Measurements from ENCODE around the gene LRWD1. TPM values are rescaled to one million over a fixed set of nuclear protein-coding genes. Genes with fewer than 3 reads are reported as not detected.

The LRWD1 gene
- total RNA-seq, 1 donor from 2014 or later: 19.2 TPM

GRCh38 chr7:102434039-102434486, 30.7 kb upstream of the LRWD1 start:
- Histone ChIP-seq H3K36me3 (peaks cover 4% of the 10 kb centered on the region), H3K27ac (peak overlapping the region; percentile 83), H3K27me3 (ENCODE audit: low read depth) (no peaks in the 10 kb centered on the region), H3K4me3 (peak overlapping the region; percentile 84), H3K9me3 (no peaks in the 10 kb centered on the region), H3K4me1 (peaks cover 30% of the 10 kb centered on the region)
- ATAC-seq: peak; percentile 10 to 20
- intact Hi-C loops (cut with DNase I): no loop called here
- no peak for DNase-seq
- no peak for TF ChIP-seq CTCF (IDR thresholded peaks at IDR 0.05)

- no peak overlapping the region for H3K27ac ChIP-seq
- H3K9me3 ChIP-seq: no peaks in the 10 kb centered on the region
- H3K36me3 ChIP-seq: peaks cover 7% of the 10 kb centered on the region
- H3K27me3 ChIP-seq (ENCODE audit: low read depth): no peaks in the 10 kb centered on the region
- TF ChIP-seq CTCF (IDR thresholded peaks at IDR 0.05): no peak
- ATAC-seq (no peak), DNase-seq (no peak)
- intact Hi-C loops (cut with DNase I): no loop called here
- H3K4me1 ChIP-seq: peaks cover 30% of the 10 kb centered on the region
- no peak overlapping the region for H3K4me3 ChIP-seq
Observed at GRCh38 chr7:102436118-102436517, 28.7 kb upstream of the LRWD1 start.

- H3K27me3 ChIP-seq (ENCODE audit: low read depth): no peaks in the 10 kb centered on the region
- DNase-seq: no peak
- no peak overlapping the region for H3K4me3 ChIP-seq
- H3K9me3 ChIP-seq: no peaks in the 10 kb centered on the region
- no peak for TF ChIP-seq CTCF (IDR thresholded peaks at IDR 0.05)
- no peaks in the 10 kb centered on the region for H3K4me1 ChIP-seq
- peak overlapping the region; percentile 71 for H3K27ac ChIP-seq
- ATAC-seq: peak; percentile 60 to 62
- peaks cover 22% of the 10 kb centered on the region for H3K36me3 ChIP-seq
- intact Hi-C loops (cut with DNase I): no loop called here
Observed at GRCh38 chr7:102439963-102440795, 24.6 kb upstream of the LRWD1 start.

- H3K27ac ChIP-seq: no peak overlapping the region
- ATAC-seq: no peak
- H3K36me3 ChIP-seq: peaks cover 40% of the 10 kb centered on the region
- no peaks in the 10 kb centered on the region for H3K27me3 ChIP-seq (ENCODE audit: low read depth)
- intact Hi-C loops (cut with DNase I): no loop called here
- no peak for TF ChIP-seq CTCF (IDR thresholded peaks at IDR 0.05)
- no peak overlapping the region for H3K4me3 ChIP-seq
- no peaks in the 10 kb centered on the region for H3K9me3 ChIP-seq
- DNase-seq: no peak
- H3K4me1 ChIP-seq: no peaks in the 10 kb centered on the region
Observed at GRCh38 chr7:102444961-102445673, 19.7 kb upstream of the LRWD1 start.

- TF ChIP-seq CTCF (IDR thresholded peaks at IDR 0.05): no peak
- Histone ChIP-seq H3K27me3 (ENCODE audit: low read depth) (no peaks in the 10 kb centered on the region), H3K27ac (no peak overlapping the region), H3K36me3 (peaks cover 40% of the 10 kb centered on the region), H3K9me3 (no peaks in the 10 kb centered on the region), H3K4me3 (no peak overlapping the region), H3K4me1 (no peaks in the 10 kb centered on the region)
- DNase-seq (no peak), ATAC-seq (no peak)
- intact Hi-C loops (cut with DNase I): no loop called here
Observed at GRCh38 chr7:102445674-102446071, 19.1 kb upstream of the LRWD1 start.

Data from lower lobe of right lung (tissue), 2 donors.